ENCODE results near the gene PHACTR4. TPM values are rescaled to one million over a fixed set of nuclear protein-coding genes. Genes with fewer than 3 reads are reported as not detected.

PHACTR4 gene
- total and polyA plus RNA-seq, 2 donors (not counting 3 experiments of a cell fraction or from before 2014, with no cell fraction given), result 25.4 to 61.0 TPM

GRCh38 chr1:28328228-28328648 is 41.3 kb upstream of the PHACTR4 start:
- Histone ChIP-seq H3K36me3 (ENCODE audit: control insufficient read depth in 2 of 2, extremely low read depth in 1 of 2, insufficient read depth in 2 of 2, low read length in 2 of 2) (peaks cover 4 to 10% of the 10 kb centered on the region in 2 experiments), H3K79me2 (ENCODE audit: control insufficient read depth, insufficient read depth, low read length) (peaks cover 6% of the 10 kb centered on the region), H3K9me1 (replicated peaks; ENCODE audit: control insufficient read depth, extremely low read depth, insufficient read depth, low read length) (no peaks in the 10 kb centered on the region), H3K9me3 (replicated peaks; ENCODE audit: control insufficient read depth, insufficient read depth, low read length) (no peaks in the 10 kb centered on the region), H4K20me1 (replicated peaks; ENCODE audit: control insufficient read depth, extremely low read depth, insufficient read depth, low read length) (no peaks in the 10 kb centered on the region), H2AFZ (ENCODE audit: low read depth, low read length) (peak overlapping the region; percentile 79), H3K4me3 (replicated peaks in 1 of 3; ENCODE audit: insufficient read depth in 1 of 3, low read depth in 1 of 3, low read length in 3 of 3) (peak overlapping the region; percentile 48 to 93 (median 62)), H3K9ac (replicated peaks; ENCODE audit: extremely low read depth, insufficient read depth, low read length) (peak overlapping the region; percentile 98), H3K27ac (ENCODE audit: insufficient read depth, low read depth, low read length) (peak overlapping the region; percentile 91), H3K27me3 (ENCODE audit: control insufficient read depth in 2 of 2, insufficient read depth in 2 of 2, low read length in 2 of 2) (no peaks in the 10 kb centered on the region), H3K4me2 (ENCODE audit: insufficient read depth, low read length) (peak overlapping the region; percentile 68), H3K4me1 (ENCODE audit: control insufficient read depth, extremely low read depth, insufficient read depth, low read length) (peaks cover 11% of the 10 kb centered on the region)
- intact Hi-C loops (cut with micrococcal nuclease) (loop anchor here (2.0 kb wide), 2 partner anchors 69 to 79 kb away; partner anchors contain the start of gene SESN2), dilution Hi-C loops (cut with MboI; ENCODE audit: extremely low pct_ligation_motif_present, low sequenced_read_pairs) (no loop called here)
- ChIA-PET POLR2A (interaction anchor here (0.6 to 1.4 kb wide), 4 partner anchors 68 to 253 kb away, joined by 4 to 11 read pairs (median 8); no protein-coding TSS in a partner anchor), CTCF (interaction anchor here (0.9 to 2.5 kb wide), 11 partner anchors 9 to 240 kb away, joined by 3 to 31 read pairs (median 5); partner anchors contain the start of genes EYA3 and SESN2)
- DNase-seq (ENCODE audit: low read depth, low spot score) (no peak), FAIRE-seq (no peak)
- TF ChIP-seq CTCF (IDR thresholded peaks at IDR 0.05; ENCODE audit: extremely low read depth in 1 of 2, insufficient read depth in 1 of 2, low read depth in 1 of 2, low read length in 2 of 2) (no peak), JUN (IDR thresholded peaks at IDR 0.05; ENCODE audit: borderline replicate concordance, insufficient read depth, insufficient read length, low read depth) (no peak), EZH2 (IDR thresholded peaks at IDR 0.05; ENCODE audit: borderline replicate concordance, low read depth, low read length, severe bottlenecking) (no peak), MYC (IDR thresholded peaks at IDR 0.05; ENCODE audit: low read depth, low read length) (no peak), POLR2A (IDR thresholded peaks at IDR 0.05; ENCODE audit: low read depth, low read length) (no peak), FOS (IDR thresholded peaks at IDR 0.05; ENCODE audit: borderline replicate concordance, insufficient read depth, low read length) (no peak), MAX (IDR thresholded peaks at IDR 0.05; ENCODE audit: insufficient read depth, insufficient read length) (no peak), POLR2AphosphoS5 (IDR thresholded peaks at IDR 0.05; ENCODE audit: insufficient read depth, low read depth, low read length) (no peak), GATA2 (IDR thresholded peaks at IDR 0.05; ENCODE audit: insufficient read depth, insufficient read length, low read depth, low read length) (no peak)
- TSS peak; percentile 97 for BruUV-seq (replicated peaks)

Data from endothelial cell of umbilical vein (primary cell).